Neuronal stem cell (in vitro differentiated cells): Measurements from ENCODE around the gene FAM163B.

ENCODE experiments used
- DNase-seq: peaks from one replicate; pipeline ENCODE4 v3.0.0-alpha.2; 2013; ENCODE audit warnings: low spot score
- H2AFZ ChIP-seq: one replicate; pipeline ENCODE4 v1.6.1; 2013; ENCODE audit warnings: mild to moderate bottlenecking, low read length, inconsistent platforms
- H2AK5ac ChIP-seq: 2 replicates; pipeline ENCODE4 v1.6.1; 2013; ENCODE audit warnings: low read depth, mild to moderate bottlenecking, inconsistent platforms, low read length, moderate library complexity, mixed read lengths
- H2BK120ac ChIP-seq: 2 replicates; pipeline ENCODE4 v1.6.1; 2013; ENCODE audit warnings: low read depth, mild to moderate bottlenecking, inconsistent platforms, low read length, moderate library complexity, mixed read lengths
- H2BK12ac ChIP-seq: one replicate; pipeline ENCODE4 v1.6.1; 2013; ENCODE audit warnings: low read length, inconsistent platforms
- H2BK15ac ChIP-seq: 2 replicates; pipeline ENCODE4 v1.6.1; 2013; ENCODE audit warnings: mild to moderate bottlenecking, low read length, inconsistent platforms, mixed read lengths
- H2BK5ac ChIP-seq: one replicate; pipeline ENCODE4 v1.6.1; 2013; ENCODE audit warnings: inconsistent platforms, mild to moderate bottlenecking, low read length, moderate library complexity
- H3K14ac ChIP-seq: one replicate; pipeline ENCODE4 v1.6.1; 2013; ENCODE audit warnings: low read length, inconsistent platforms
- H3K18ac ChIP-seq: 2 replicates; pipeline ENCODE4 v1.6.1; 2013; ENCODE audit warnings: low read length, inconsistent platforms
- H3K23ac ChIP-seq: 2 replicates; pipeline ENCODE4 v1.6.1; 2013; ENCODE audit warnings: low read depth, mild to moderate bottlenecking, mixed read lengths, low read length, inconsistent platforms; ENCODE audit not compliant: poor library complexity
- H3K27ac ChIP-seq: replicated peaks from 3 replicates; pipeline ENCODE4 v1.5.1; 2013; ENCODE audit warnings: low read length, inconsistent platforms
- H3K27me3 ChIP-seq, 3 experiments: 2 replicates each; pipeline ENCODE4 v1.6.1; 2013; ENCODE audit warnings: low read length in 3 of 3, mild to moderate bottlenecking in 2 of 3, inconsistent platforms in 1 of 3, low read depth in 1 of 3, mixed read lengths in 1 of 3, moderate library complexity in 1 of 3; ENCODE audit not compliant: control insufficient read depth in 3 of 3, insufficient read depth in 3 of 3
- H3K36me3 ChIP-seq, 2 donors: replicated peaks in 1 of 2; 2 replicates each; pipeline ENCODE4 v1.6.1; 2013; ENCODE audit warnings: low read length in 2 of 2; ENCODE audit not compliant: control insufficient read depth in 2 of 2, insufficient read depth in 2 of 2
- H3K4ac ChIP-seq: 2 replicates; pipeline ENCODE4 v1.6.1; 2013; ENCODE audit warnings: inconsistent platforms, mild to moderate bottlenecking, low read length, moderate library complexity
- H3K4me1 ChIP-seq, 2 donors: 1 replicate in 1 of 2; 2 replicates in 1 of 2; pipeline ENCODE4 v1.6.1; 2013; ENCODE audit warnings: low read length in 2 of 2, low read depth in 1 of 2; ENCODE audit not compliant: control insufficient read depth in 2 of 2, insufficient read depth in 1 of 2
- H3K4me2 ChIP-seq: one replicate; pipeline ENCODE4 v1.6.1; 2013; ENCODE audit warnings: mild to moderate bottlenecking, low read length, inconsistent platforms; ENCODE audit not compliant: insufficient read depth, poor library complexity, severe bottlenecking
- H3K4me3 ChIP-seq, 2 donors: 2 replicates each; pipeline ENCODE4 v1.5.1; 2013; ENCODE audit warnings: low read length in 2 of 2, mild to moderate bottlenecking in 2 of 2, inconsistent platforms in 1 of 2, moderate library complexity in 1 of 2
- H3K79me1 ChIP-seq: one replicate; pipeline ENCODE4 v1.6.1; 2013; ENCODE audit warnings: low read depth, mild to moderate bottlenecking, inconsistent platforms, low read length, moderate library complexity
- H3K9ac ChIP-seq: one replicate; pipeline ENCODE4 v1.6.1; 2013; ENCODE audit warnings: mild to moderate bottlenecking, low read depth, low read length, inconsistent platforms; ENCODE audit not compliant: poor library complexity
- H3K9me3 ChIP-seq, 2 donors: replicated peaks in 1 of 2; 2 replicates each; pipeline versions ENCODE3 to v1.6.1; 2013; ENCODE audit warnings: low read length in 2 of 2, mild to moderate bottlenecking in 2 of 2, inconsistent platforms in 1 of 2, low read depth in 1 of 2, mixed read lengths in 1 of 2, moderate library complexity in 1 of 2; ENCODE audit not compliant: control insufficient read depth in 2 of 2, insufficient read depth in 1 of 2
- H4K8ac ChIP-seq: one replicate; pipeline ENCODE4 v1.6.1; 2013; ENCODE audit warnings: low read depth, mild to moderate bottlenecking, inconsistent platforms, low read length, moderate library complexity
- H4K91ac ChIP-seq: one replicate; pipeline ENCODE4 v1.6.1; 2013; ENCODE audit warnings: low read length, low read depth, mild to moderate bottlenecking, inconsistent platforms; ENCODE audit not compliant: poor library complexity
- WGBS, 2 donors: extraction: QIAGEN DNeasy Blood & Tissue Kit; methylation state at CpG; one replicate each; pipeline ENCODE4 v1.1.7; 2013; ENCODE audit warnings: missing lambda C conversion rate in 2 of 2, mixed read lengths in 1 of 2; ENCODE audit not compliant: insufficient read length in 2 of 2, insufficient replicate concordance in 1 of 2; ENCODE audit errors: extremely low coverage in 2 of 2; 5-methylcytosine and 5-hydroxymethylcytosine counted together

Gene FAM163B

DNA sequence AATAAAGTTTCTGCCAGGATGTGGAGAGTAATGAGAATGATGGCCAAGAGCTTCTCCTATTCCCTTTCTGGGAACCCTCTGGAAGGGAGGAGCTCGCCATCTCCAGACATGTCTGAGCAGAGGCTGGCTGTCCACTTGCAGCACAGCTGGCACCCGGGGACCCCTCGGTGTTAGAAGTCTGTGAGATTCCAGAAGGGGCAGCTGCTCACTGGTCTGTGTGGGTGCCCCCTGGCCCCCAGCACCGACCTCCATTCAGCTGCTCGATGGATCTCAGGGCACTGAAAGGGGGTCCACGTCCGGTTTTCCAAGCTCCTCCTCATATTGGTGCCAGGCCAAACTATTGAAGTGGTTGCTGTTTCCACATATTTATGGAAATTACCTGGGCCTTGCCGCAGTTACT is 3.6 kb upstream of the FAM163B start:
- Histone ChIP-seq H3K9ac (no peak overlapping the region), H3K4me1 (peaks cover 3 to 4% of the 10 kb centered on the region in 2 donors), H3K4ac (no peak overlapping the region), H3K27me3 (peaks cover 0 to 90% (median 17%) of the 10 kb centered on the region in 3 experiments), H2AFZ (no peak overlapping the region), H3K36me3 (no peaks in the 10 kb centered on the region), H2BK12ac (no peak overlapping the region), H2AK5ac (no peak overlapping the region), H3K4me3 (no peak overlapping the region), H3K79me1 (no peaks in the 10 kb centered on the region), H4K91ac (no peak overlapping the region), H3K23ac (no peak overlapping the region), H3K4me2 (no peak overlapping the region), H2BK5ac (no peak overlapping the region), H2BK120ac (no peak overlapping the region), H3K18ac (no peak overlapping the region), H3K14ac (no peak overlapping the region), H4K8ac (no peak overlapping the region), H2BK15ac (no peak overlapping the region), H3K27ac (no peak overlapping the region), H3K9me3 (no peaks in the 10 kb centered on the region)
- no peak for DNase-seq
- no CpG with 5 or more reads among the region's 8 CpGs for WGBS, 2 donors

GRCh38 chr9:133612051-133612450 is 2.9 kb upstream of the FAM163B start:
- no peak overlapping the region for H3K23ac ChIP-seq
- no CpG with 5 or more reads among the region's 9 CpGs for WGBS, 2 donors

DNA sequence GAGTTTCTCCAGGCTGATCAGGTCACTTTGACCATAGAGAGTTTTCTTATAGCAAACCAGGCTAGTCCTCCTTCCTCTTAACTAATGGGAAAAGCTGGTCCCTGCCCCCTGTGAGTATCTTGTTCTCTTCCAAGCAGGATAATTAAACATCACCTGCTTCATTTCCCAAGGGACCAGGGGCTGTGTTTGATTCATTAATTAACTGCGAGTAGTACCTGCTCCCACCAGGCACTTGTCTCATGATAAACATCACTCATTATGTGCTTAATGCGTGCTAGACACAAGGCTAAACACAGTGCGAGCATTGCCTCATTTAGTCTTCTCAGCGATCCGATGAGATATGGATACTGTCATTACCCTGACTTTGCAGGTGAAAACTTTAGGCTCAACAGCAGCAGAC is 1.7 kb upstream of the FAM163B start:
- Histone ChIP-seq H3K23ac (no peak overlapping the region), H2AK5ac (no peak overlapping the region), H3K18ac (no peak overlapping the region), H2BK120ac (no peak overlapping the region), H3K9me3 (no peaks in the 10 kb centered on the region), H4K8ac (no peak overlapping the region), H2AFZ (no peak overlapping the region), H3K4ac (no peak overlapping the region), H2BK15ac (no peak overlapping the region), H3K4me3 (no peak overlapping the region), H3K9ac (no peak overlapping the region), H2BK12ac (no peak overlapping the region), H3K4me1 (peaks cover 3 to 4% of the 10 kb centered on the region in 2 donors), H3K79me1 (no peaks in the 10 kb centered on the region), H3K14ac (no peak overlapping the region), H3K36me3 (no peaks in the 10 kb centered on the region), H3K4me2 (no peak overlapping the region), H3K27me3 (peaks cover 0 to 94% (median 24%) of the 10 kb centered on the region in 3 experiments), H3K27ac (no peak overlapping the region), H4K91ac (no peak overlapping the region), H2BK5ac (no peak overlapping the region)
- DNase-seq, result no peak
- WGBS, 2 donors, result no CpG with 5 or more reads among the region's 5 CpGs

More at GRCh38 chr9:133612051-133612450, 2.9 kb upstream of the FAM163B start:
- Histone ChIP-seq H2AK5ac (no peak overlapping the region), H2BK12ac (no peak overlapping the region), H3K36me3 (no peaks in the 10 kb centered on the region), H3K79me1 (no peaks in the 10 kb centered on the region), H2BK15ac (no peak overlapping the region), H3K4me2 (no peak overlapping the region), H3K9me3 (no peaks in the 10 kb centered on the region), H3K27ac (no peak overlapping the region), H3K14ac (no peak overlapping the region), H2BK5ac (no peak overlapping the region), H3K18ac (no peak overlapping the region), H3K4me3 (no peak overlapping the region), H3K27me3 (peaks cover 0 to 93% (median 23%) of the 10 kb centered on the region in 3 experiments), H4K8ac (no peak overlapping the region), H3K4ac (no peak overlapping the region), H3K4me1 (peaks cover 3 to 4% of the 10 kb centered on the region in 2 donors), H4K91ac (no peak overlapping the region), H2BK120ac (no peak overlapping the region), H2AFZ (no peak overlapping the region), H3K9ac (no peak overlapping the region)
- no peak for DNase-seq

DNA sequence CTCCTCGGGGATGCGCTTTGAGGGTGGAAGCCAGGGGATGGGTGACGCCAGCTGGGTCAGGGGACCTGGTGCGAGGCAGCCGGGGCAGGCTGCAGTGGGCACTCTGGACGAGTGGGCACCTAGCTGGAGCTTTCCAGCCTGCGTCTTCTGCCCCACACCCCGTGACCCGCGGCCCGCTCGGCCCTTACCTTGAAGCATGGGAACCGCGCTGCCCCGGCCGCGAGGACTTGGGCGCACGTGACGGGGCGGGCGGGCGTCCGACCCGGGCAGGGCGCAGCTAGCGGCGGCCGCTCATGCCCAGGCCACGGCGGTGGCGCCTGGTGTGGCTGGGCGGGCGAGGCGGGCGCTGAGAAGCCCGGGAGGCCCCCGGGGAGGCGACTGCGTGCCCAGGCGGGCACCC is 300 bp downstream of the FAM163B start:
- Histone ChIP-seq H3K9me3 (no peaks in the 10 kb centered on the region), H3K27me3 (peaks cover 0 to 86% (median 24%) of the 10 kb centered on the region in 3 experiments), H3K14ac (no peak overlapping the region), H3K9ac (no peak overlapping the region), H3K18ac (peak overlapping the region; percentile 66), H3K27ac (no peak overlapping the region), H4K8ac (no peak overlapping the region), H4K91ac (no peak overlapping the region), H2BK120ac (no peak overlapping the region), H2BK5ac (no peak overlapping the region), H2BK15ac (no peak overlapping the region), H3K4me2 (peak overlapping the region; percentile 77), H3K4me3 (peak overlapping the region in 1 of 2 donors; percentile 69), H3K23ac (peak overlapping the region; percentile 43), H3K79me1 (no peaks in the 10 kb centered on the region), H2BK12ac (no peak overlapping the region), H3K4me1 (peaks cover 0 to 1% of the 10 kb centered on the region in 2 donors), H3K36me3 (no peaks in the 10 kb centered on the region), H2AK5ac (no peak overlapping the region), H3K4ac (no peak overlapping the region), H2AFZ (no peak overlapping the region)
- DNase-seq, result no peak
- no CpG with 5 or more reads among the region's 41 CpGs for WGBS, 2 donors
